GM12878 (cell line): ENCODE results near the gene SERPINB10. TPM values are rescaled to one million over a fixed set of nuclear protein-coding genes. Genes with fewer than 3 reads are reported as not detected.

Experiments used
- ATAC-seq: fragments of 200-7000 bp; cut with Tn5 transposase; 3 replicates; pipeline ENCODE4 v1.9.1; 2020; ENCODE audit warnings: mild to moderate bottlenecking, moderate library complexity
- BruUV-seq: library from RNA; stranded (reverse); fragments of 400-500 nt; replicated peaks from 2 replicates; lab custom pipeline; 2021; lab: Mats Ljungman, UMichigan
- CTCF ChIA-PET: fragments of 300-600 bp; sonication (Branson Sonifier 250); formaldehyde crosslinking; extraction: SDS; loops from one replicate; lab custom pipeline; 2021; ENCODE audit warnings: inconsistent platforms; lab: Yijun Ruan, JAX
- POLR2A ChIA-PET: fragments of 350-600 bp; formaldehyde crosslinking; extraction: SDS; loops from one replicate; lab custom pipeline; 2021; ENCODE audit warnings: inconsistent platforms; lab: Charles Lee
- RAD21 ChIA-PET: fragments of 300-600 bp; sonication (Branson Sonifier 250); formaldehyde crosslinking; loops from one replicate; lab custom pipeline; 2023; ENCODE audit warnings: antibody characterized with exemption; ENCODE audit not compliant: unreplicated experiment; lab: Charles Lee
- SMC1A ChIA-PET: fragments of 300-600 bp; sonication (Branson Sonifier 250); formaldehyde crosslinking; loops from one replicate; lab custom pipeline; 2023; ENCODE audit not compliant: unreplicated experiment, uncharacterized antibody; lab: Charles Lee
- DNase-seq: peaks from one replicate; pipeline ENCODE4 v3.0.0-alpha.2; 2011; ENCODE audit warnings: low read depth, low spot score
- FAIRE-seq: peaks from 3 replicates; lab custom pipeline; 2011; peaks lifted over from hg19 to GRCh38; lab: Jason Lieb, UNC
- H2AFZ ChIP-seq: 2 replicates; pipeline ENCODE4 v1.6.0; 2011; ENCODE audit warnings: low read depth, low read length, control low read depth; ENCODE audit not compliant: control insufficient read depth
- H3K27ac ChIP-seq: 2 replicates; pipeline ENCODE4 v1.5.1; 2011; ENCODE audit warnings: control low read depth; ENCODE audit not compliant: control insufficient read depth, insufficient read depth
- H3K27me3 ChIP-seq, 2 experiments: replicated peaks in 1 of 2; 2 replicates each; pipeline versions ENCODE4 v1.6.0 to v1.6.1; 2011; ENCODE audit warnings: low read length in 1 of 2; ENCODE audit not compliant: control insufficient read depth in 2 of 2, insufficient read depth in 2 of 2
- H3K36me3 ChIP-seq, 2 experiments: 2 replicates each; pipeline ENCODE4 v1.5.1; 2011; ENCODE audit warnings: low read length in 1 of 2; ENCODE audit not compliant: control insufficient read depth in 2 of 2, insufficient read depth in 2 of 2
- H3K4me1 ChIP-seq: 2 replicates; pipeline ENCODE4 v1.6.1; 2011; ENCODE audit warnings: mild to moderate bottlenecking, low read length, moderate library complexity, mixed read lengths; ENCODE audit not compliant: control insufficient read depth, insufficient read depth
- H3K4me2 ChIP-seq: 2 replicates; pipeline ENCODE4 v1.6.0; 2011; ENCODE audit warnings: control low read depth; ENCODE audit not compliant: control insufficient read depth, insufficient read depth
- H3K4me3 ChIP-seq: fragments of 200-600 bp; sonication (generic); 2 replicates; pipeline ENCODE4 v1.5.1; 2016
- H3K79me2 ChIP-seq: 2 replicates; pipeline ENCODE4 v1.6.0; 2011; ENCODE audit warnings: low read length; ENCODE audit not compliant: control insufficient read depth, insufficient read depth
- H3K9ac ChIP-seq: 2 replicates; pipeline ENCODE4 v1.8.0; 2011; ENCODE audit warnings: low read length, control low read depth, mixed read lengths; ENCODE audit not compliant: control insufficient read depth, insufficient read depth
- H3K9me3 ChIP-seq: replicated peaks from 3 replicates; pipeline ENCODE4 v1.5.1; 2011; ENCODE audit warnings: mild to moderate bottlenecking, low read length; ENCODE audit not compliant: control insufficient read depth, insufficient read depth
- H4K20me1 ChIP-seq: 2 replicates; pipeline ENCODE4 v1.6.0; 2011; ENCODE audit not compliant: control insufficient read depth, insufficient read depth
- BHLHE40 ChIP-seq, 2 experiments: fragments of 450-650 bp in 1 of 2; IDR thresholded peaks; 2 replicates each; pipeline ENCODE4 v1.6.1; 2011 to 2017; ENCODE audit warnings: low read depth in 2 of 2, borderline replicate concordance in 1 of 2, improper control_type of control experiment in 1 of 2, low read length in 1 of 2, mild to moderate bottlenecking in 1 of 2
- EGR1 ChIP-seq, 2 experiments: IDR thresholded peaks; 1 replicate in 1 of 2; 2 replicates in 1 of 2; pipeline ENCODE4 v1.6.1; 2011 to 2012; ENCODE audit warnings: low read depth in 2 of 2, low read length in 2 of 2, borderline replicate concordance in 1 of 2, mild to moderate bottlenecking in 1 of 2, moderate library complexity in 1 of 2
- KAT2A ChIP-seq: conservative IDR thresholded peaks from 2 replicates; pipeline ENCODE4 v1.6.1; 2011; ENCODE audit warnings: low read depth, low read length; ENCODE audit not compliant: control insufficient read depth
- MEF2B ChIP-seq: fragments of 450-650 bp; IDR thresholded peaks from 2 replicates; pipeline ENCODE4 v1.6.1; 2018; ENCODE audit warnings: mild to moderate bottlenecking, moderate library complexity; ENCODE audit not compliant: partially characterized antibody, poor library complexity, severe bottlenecking
- MTA3 ChIP-seq: IDR thresholded peaks from 2 replicates; pipeline ENCODE4 v1.6.1; 2012; ENCODE audit warnings: low read length, inconsistent platforms, borderline replicate concordance
- MXI1 ChIP-seq: fragments of 150-350 bp; IDR thresholded peaks from 2 replicates; pipeline ENCODE4 v1.6.1; 2011; ENCODE audit warnings: low read depth, mild to moderate bottlenecking, inconsistent platforms, low read length, improper control_type of control experiment
- NFIC ChIP-seq: IDR thresholded peaks from 2 replicates; pipeline ENCODE4 v1.6.1; 2012; ENCODE audit warnings: low read depth, mild to moderate bottlenecking, inconsistent platforms, low read length, moderate library complexity
- RELB ChIP-seq: fragments of 450-650 bp; IDR thresholded peaks from 2 replicates; pipeline ENCODE4 v1.6.1; 2017; ENCODE audit warnings: low read depth, mild to moderate bottlenecking, moderate library complexity
- RUNX3 ChIP-seq: IDR thresholded peaks from 2 replicates; pipeline ENCODE4 v1.6.1; 2012; ENCODE audit warnings: low read length, inconsistent platforms
- TAF1 ChIP-seq: IDR thresholded peaks from 2 replicates; pipeline ENCODE4 v1.6.1; 2011; ENCODE audit warnings: mild to moderate bottlenecking, low read depth, low read length, borderline replicate concordance
- USF2 ChIP-seq: IDR thresholded peaks from 2 replicates; pipeline ENCODE4 v1.6.1; 2011; ENCODE audit warnings: low read depth, low read length, improper control_type of control experiment, borderline replicate concordance
- ZNF207 ChIP-seq: fragments of 450-650 bp; IDR thresholded peaks from 2 replicates; pipeline ENCODE4 v1.6.1; 2014; ENCODE audit warnings: antibody characterized with exemption, mild to moderate bottlenecking, borderline replicate concordance
- ZNF274 ChIP-seq: IDR thresholded peaks from one replicate; pipeline ENCODE4 v1.8.0; 2011; ENCODE audit not compliant: insufficient read length, insufficient read depth
- WGBS: methylation state at CpG from one replicate; pipeline ENCODE4 v1.1.6; 2016; ENCODE audit warnings: low lambda C conversion rate; ENCODE audit not compliant: insufficient replicate concordance, insufficient coverage; ENCODE audit errors: missing lambda C conversion rate; 5-methylcytosine and 5-hydroxymethylcytosine counted together
- in situ Hi-C: fragments of 300-500 bp; cut with MboI; formaldehyde crosslinking; loops from 9 replicates; pipeline ENCODE4 v1.14.3; 2018; ENCODE audit warnings: mixed read lengths
- intact Hi-C: fragments of 100-400 bp; cut with micrococcal nuclease; formaldehyde crosslinking; loops from one replicate; pipeline ENCODE4 v1.14.2; 2022; ENCODE audit not compliant: unreplicated experiment
- polyA plus RNA-seq, 11 experiments: library from polyadenylated mRNA; depleted of rRNA in 4 of 11; unstranded in 6 of 11; stranded (reverse) in 5 of 11; fragments of >200 nt; fragmentation: Nextera tagmentation in 4 of 11; fragmentation: Illumina TruSeq in 1 of 11; extraction: Ambion mirVana in 4 of 11; extraction: Trizol in 1 of 11; gene quantifications; 1 replicate in 1 of 11; 2 replicates in 10 of 11; pipeline versions ENCODE4 v1.2.1 to v1.2.3, GENCODE V29; 2011 to 2016; ENCODE audit warnings: inconsistent platforms in 2 of 11, missing spikeins in 2 of 11, low read depth in 1 of 11
- total RNA-seq, 4 experiments: library from RNA; depleted of rRNA in 3 of 4; stranded (reverse); fragments of >200 nt in 3 of 4; fragmentation: Illumina TruSeq in 1 of 4; extraction: Trizol in 1 of 4; gene quantifications; 2 replicates each; pipeline versions ENCODE4 v1.2.1 to v1.2.3, GENCODE V29; 2013 to 2021
- TF ChIP-seq, protein P1 (sequence below): fragments of 450-650 bp; IDR thresholded peaks from 2 replicates; pipeline ENCODE4 v1.6.1; 2018; ENCODE audit warnings: borderline replicate concordance, mild to moderate bottlenecking; ENCODE audit not compliant: partially characterized antibody

Gene SERPINB10
- total and polyA plus RNA-seq, 10 of the 15 experiments (the other 5 are each of a cell fraction or from before 2014, with no cell fraction given), result 12.0 to 83.5 (median 24.1) TPM

- CTCF ChIA-PET, result interaction anchor here (0.8 to 11.1 kb wide), 11 partner anchors 10 to 372 kb away, joined by 3 to 185 read pairs (median 6); no protein-coding TSS in a partner anchor
- H3K9me3 ChIP-seq, result no peaks in the 10 kb centered on the region
- RAD21 ChIA-PET, result interaction anchor here (0.9 to 3.6 kb wide), 3 partner anchors 18 to 84 kb away, joined by 3 to 52 read pairs (median 13); partner anchors contain the start of gene SERPINB10
- TF ChIP-seq TAF1 (no peak), NFIC (no peak), EGR1 (IDR thresholded peaks at IDR 0.05; ENCODE audit: borderline replicate concordance in 1 of 2, low read depth in 2 of 2, low read length in 2 of 2) (no peak), MEF2B (no peak), BHLHE40 (IDR thresholded peaks at IDR 0.05; ENCODE audit: borderline replicate concordance in 1 of 2, low read depth in 2 of 2, low read length in 1 of 2) (no peak), ZNF207 (no peak), MTA3 (no peak), KAT2A (no peak), USF2 (no peak), MXI1 (no peak), RUNX3 (no peak), ZNF274 (no peak), RELB (no peak)
- TF ChIP-seq, protein P1, sequence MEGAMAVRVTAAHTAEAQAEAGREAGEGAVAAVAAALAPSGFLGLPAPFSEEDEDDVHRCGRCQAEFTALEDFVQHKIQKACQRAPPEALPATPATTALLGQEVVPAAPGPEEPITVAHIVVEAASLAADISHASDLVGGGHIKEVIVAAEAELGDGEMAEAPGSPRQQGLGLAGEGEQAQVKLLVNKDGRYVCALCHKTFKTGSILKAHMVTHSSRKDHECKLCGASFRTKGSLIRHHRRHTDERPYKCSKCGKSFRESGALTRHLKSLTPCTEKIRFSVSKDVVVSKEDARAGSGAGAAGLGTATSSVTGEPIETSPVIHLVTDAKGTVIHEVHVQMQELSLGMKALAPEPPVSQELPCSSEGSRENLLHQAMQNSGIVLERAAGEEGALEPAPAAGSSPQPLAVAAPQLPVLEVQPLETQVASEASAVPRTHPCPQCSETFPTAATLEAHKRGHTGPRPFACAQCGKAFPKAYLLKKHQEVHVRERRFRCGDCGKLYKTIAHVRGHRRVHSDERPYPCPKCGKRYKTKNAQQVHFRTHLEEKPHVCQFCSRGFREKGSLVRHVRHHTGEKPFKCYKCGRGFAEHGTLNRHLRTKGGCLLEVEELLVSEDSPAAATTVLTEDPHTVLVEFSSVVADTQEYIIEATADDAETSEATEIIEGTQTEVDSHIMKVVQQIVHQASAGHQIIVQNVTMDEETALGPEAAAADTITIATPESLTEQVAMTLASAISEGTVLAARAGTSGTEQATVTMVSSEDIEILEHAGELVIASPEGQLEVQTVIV, result no peak
- no peak overlapping the region for H3K27ac ChIP-seq
- no peaks in the 10 kb centered on the region for H4K20me1 ChIP-seq
- FAIRE-seq (no peak), DNase-seq (no peak), ATAC-seq (no peak)
- WGBS, result 81% methylated on average over 6 of the region's 6 CpGs
- SMC1A ChIA-PET, result interaction anchor here (0.8 to 6.9 kb wide), 6 partner anchors 10 to 46 kb away, joined by 3 to 105 read pairs (median 6); partner anchors contain the start of gene SERPINB10
- H3K9ac ChIP-seq, result no peak overlapping the region
- no peak overlapping the region for H3K4me2 ChIP-seq
- in situ Hi-C loops, result loop anchor here (5.0 kb wide), 2 partner anchors 47 to 87 kb away; no protein-coding TSS in a partner anchor
- no peaks in the 10 kb centered on the region for H3K36me3 ChIP-seq
- no peak overlapping the region for H2AFZ ChIP-seq
- H3K4me1 ChIP-seq, result no peaks in the 10 kb centered on the region
- POLR2A ChIA-PET, result interaction anchor here (1.1 kb wide), 1 partner anchor 18 kb away, joined by 3 read pairs; the partner anchor contains the start of gene SERPINB10
- no peaks in the 10 kb centered on the region for H3K79me2 ChIP-seq
- no peak overlapping the region for H3K4me3 ChIP-seq
- BruUV-seq, result no TSS peak
- intact Hi-C loops, result loop anchor here (5.0 kb wide), 1 partner anchor 102 kb away; no protein-coding TSS in a partner anchor
- H3K27me3 ChIP-seq, result no peaks in the 10 kb centered on the region
Measured at GRCh38 chr18:63890237-63890949, 17.4 kb upstream of the SERPINB10 start.
